A549 treated with CpdA at 1 μM for 4 hours (cell line): ENCODE measurements around the gene SMIM7. TPM values are rescaled to one million over a fixed set of nuclear protein-coding genes. Genes with fewer than 3 reads are reported as not detected.

Experiments
- total RNA-seq: library from RNA; stranded (reverse); fragments of 200-300 nt; extraction: Qiagen RNA extraction; gene quantifications from 5 replicates; pipeline ENCODE4 v1.2.3, GENCODE V29; 2022; ENCODE audit warnings: low read depth

The SMIM7 gene
- 68.7 to 81.2 TPM (median 74.6 TPM) in 5 replicates for total RNA-seq

DNA sequence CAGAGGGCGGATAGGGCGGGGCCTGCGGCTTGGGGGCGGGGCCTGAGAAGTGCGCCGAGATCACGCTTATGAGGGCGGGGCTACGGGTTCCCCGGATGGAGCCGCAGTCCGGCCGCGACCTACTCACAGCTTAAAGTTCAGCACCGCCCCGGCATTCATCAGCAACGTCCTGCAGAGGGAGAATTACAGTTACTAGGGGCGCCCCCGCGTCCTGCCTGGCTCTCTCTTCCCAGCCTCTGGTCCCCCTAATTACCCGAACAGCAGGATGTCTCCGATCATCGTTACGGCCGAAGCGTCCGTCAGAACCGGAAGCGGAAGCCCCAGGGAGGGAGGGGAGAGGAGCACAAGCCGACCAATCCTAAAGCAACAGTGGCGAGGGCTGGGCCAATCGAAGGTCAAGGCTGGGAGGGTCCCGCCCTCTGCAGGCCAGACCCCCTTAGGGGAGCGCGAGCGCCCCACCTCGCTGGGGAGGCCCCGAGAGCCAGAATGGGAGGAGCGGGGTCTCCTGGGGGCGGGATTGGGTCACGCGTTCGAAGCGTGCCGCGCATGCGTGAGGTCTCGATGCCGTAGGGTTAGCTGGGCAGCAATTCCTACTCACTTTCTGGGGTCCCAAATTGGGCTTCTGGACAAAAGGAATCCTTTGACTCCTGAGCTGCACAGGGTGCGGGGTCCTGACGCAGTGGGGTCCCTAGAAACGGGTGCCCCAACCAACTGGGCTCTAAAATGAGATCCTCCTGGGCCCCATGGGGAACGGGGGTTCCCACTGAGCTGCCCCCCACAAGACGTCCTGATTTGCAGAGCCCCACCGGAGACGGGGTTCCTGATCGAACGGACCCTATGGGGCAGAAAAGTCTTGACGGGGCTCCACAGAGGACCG is at the start of gene SMIM7:
TSS of gene SMIM7 (minus strand) at position 313 of the 877 bp plus-strand sequence. CDS start at position 279, 34 bp downstream.

DNA sequence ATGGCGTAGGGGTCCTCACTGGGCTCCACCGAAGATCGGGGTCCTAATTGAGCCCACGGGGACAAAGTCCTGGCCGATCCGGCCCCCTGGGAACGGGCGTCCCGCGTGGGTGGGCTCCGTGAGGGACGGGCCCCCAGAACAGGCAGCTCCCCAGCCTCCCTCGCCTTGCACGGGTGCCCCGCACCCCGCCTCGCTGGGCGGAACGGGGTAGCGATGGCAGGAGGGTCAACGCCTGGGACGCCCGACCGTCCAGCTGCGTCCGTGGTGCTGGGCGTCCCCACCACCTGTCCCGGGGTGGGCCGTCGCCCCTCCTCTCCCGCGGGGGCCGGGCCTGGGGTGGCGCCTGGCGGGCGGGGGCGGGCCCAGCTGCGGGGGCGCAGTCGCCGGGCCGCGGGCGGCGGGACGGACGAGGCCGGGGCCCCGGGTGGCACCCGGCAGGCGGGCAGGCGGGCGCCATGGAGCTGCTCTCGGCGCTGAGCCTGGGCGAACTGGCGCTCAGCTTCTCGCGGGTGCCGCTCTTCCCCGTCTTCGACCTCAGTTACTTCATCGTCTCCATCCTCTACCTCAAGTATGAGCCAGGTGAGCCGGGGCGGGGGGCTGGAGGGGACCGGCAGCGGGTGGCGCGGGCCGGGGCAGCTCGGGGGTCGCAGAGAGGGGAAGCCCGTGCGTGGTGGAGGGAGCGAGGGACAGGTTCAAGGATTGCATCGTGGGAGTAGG is 977 bp upstream of the SMIM7 start, which contains the start of gene TMEM38A:
TSS of gene TMEM38A (plus strand) at position 377 of the 717 bp plus-strand sequence. CDS start at position 456, 79 bp downstream.

DNA sequence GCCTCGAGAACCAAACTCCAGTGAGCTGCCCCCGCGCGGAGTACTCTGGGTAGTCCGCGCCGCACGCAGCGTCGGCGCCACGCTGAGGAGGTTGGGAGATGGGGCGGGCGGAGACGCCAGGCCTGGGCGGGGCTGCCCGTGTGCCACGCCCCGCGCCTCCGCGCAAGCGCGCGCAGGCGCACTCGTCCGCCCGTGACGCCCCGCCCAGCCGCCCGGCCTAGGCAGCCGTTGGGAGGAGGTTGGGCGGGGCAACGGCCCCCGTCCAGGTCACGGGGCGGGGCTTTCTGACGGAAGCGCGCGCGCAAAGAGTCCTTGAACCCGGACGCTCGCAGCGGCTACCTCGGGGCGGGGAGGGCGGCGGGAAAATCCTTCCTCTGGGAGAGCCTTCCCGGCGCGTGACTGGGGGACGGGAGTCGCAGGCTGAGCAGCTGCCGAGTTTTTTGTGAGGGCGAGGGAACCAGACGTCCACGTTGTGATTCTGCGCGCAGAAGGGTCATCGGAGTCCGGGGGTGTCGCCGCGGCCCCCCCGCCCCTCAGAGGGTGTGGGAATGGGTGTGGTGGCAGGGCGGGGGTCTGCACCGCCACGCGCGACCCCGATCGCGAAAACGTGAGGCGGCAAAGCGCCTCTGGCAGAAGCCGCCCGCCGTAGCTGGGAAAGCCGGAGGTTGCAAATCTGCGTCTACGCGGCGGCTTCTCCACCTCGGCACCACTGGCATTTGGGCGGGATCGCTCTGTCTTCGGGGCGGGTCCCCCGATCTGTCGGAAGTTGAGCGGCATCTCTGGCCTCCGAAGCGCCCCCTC is 31.6 kb downstream of the SMIM7 start, which contains the start of gene MED26:
TSS of gene MED26 (minus strand) at position 22 of the 801 bp plus-strand sequence. CDS start 261 bp downstream, outside the sequence.

Other genes starting within 250 kb of the SMIM7 start
- gene EPS15L1, start 188.2 kb downstream of the SMIM7 start, total RNA-seq, result 15.1 to 16.5 TPM (median 15.9 TPM) in 5 replicates
- gene CALR3, start 164.0 kb downstream of the SMIM7 start, total RNA-seq, result 0.03 to 0.30 TPM (median 0.15 TPM) in 3 of 5 replicates, not detected in the others
- gene C19orf44, start 163.8 kb downstream of the SMIM7 start, total RNA-seq, result 3.0 to 3.5 TPM (median 3.2 TPM) in 5 replicates
- gene CHERP, start 117.7 kb downstream of the SMIM7 start, total RNA-seq, result 29.7 to 35.1 TPM (median 32.5 TPM) in 5 replicates
- gene SLC35E1, start 87.7 kb downstream of the SMIM7 start, total RNA-seq, result 17.8 to 22.5 TPM (median 20.3 TPM) in 5 replicates
- 4.1 to 5.9 TPM (median 5.1 TPM) in 5 replicates for gene MED26, start 31.9 kb downstream of the SMIM7 start, total RNA-seq
- gene TMEM38A, start 995 bp upstream of the SMIM7 start, total RNA-seq, result 0.96 to 1.9 TPM (median 1.2 TPM) in 5 replicates
- gene NWD1, start 59.7 kb upstream of the SMIM7 start, total RNA-seq, result 0.02 TPM in 1 of 5 replicates, not detected in the others
- 18.7 to 25.4 TPM (median 20.4 TPM) in 5 replicates for gene SIN3B, start 169.3 kb upstream of the SMIM7 start, total RNA-seq
- not detected in 5 replicates for gene F2RL3, start 228.9 kb upstream of the SMIM7 start, total RNA-seq